Ectodermal cell (in vitro differentiated cells): Measurements from ENCODE around the gene IGSF21.

Experiments
- H3K27ac ChIP-seq: 2 replicates; pipeline ENCODE4 v1.7.0; 2013; ENCODE audit warnings: mild to moderate bottlenecking, low read depth, low read length; ENCODE audit not compliant: insufficient read depth, poor library complexity, severe bottlenecking
- H3K27me3 ChIP-seq: 2 replicates; pipeline ENCODE4 v1.7.0; 2013; ENCODE audit warnings: mild to moderate bottlenecking, low read length; ENCODE audit not compliant: insufficient read depth, control insufficient read depth, poor library complexity, severe bottlenecking
- H3K36me3 ChIP-seq: one replicate; pipeline ENCODE4 v1.7.0; 2013; ENCODE audit warnings: low read length; ENCODE audit not compliant: control insufficient read depth, insufficient read depth
- H3K4me1 ChIP-seq: one replicate; pipeline ENCODE4 v1.7.0; 2013; ENCODE audit warnings: low read length; ENCODE audit not compliant: control insufficient read depth, insufficient read depth
- H3K4me3 ChIP-seq: 2 replicates; pipeline ENCODE4 v1.7.0; 2013; ENCODE audit warnings: low read depth, low read length, control low read depth; ENCODE audit not compliant: insufficient read depth
- H3K9me3 ChIP-seq: 2 replicates; pipeline ENCODE4 v1.7.0; 2013; ENCODE audit warnings: mild to moderate bottlenecking, low read length, moderate library complexity; ENCODE audit not compliant: control insufficient read depth
- WGBS, 2 experiments: methylation state at CpG; one replicate each; pipeline ENCODE4 v1.1.7; 2013; ENCODE audit warnings: missing lambda C conversion rate in 2 of 2; 5-methylcytosine and 5-hydroxymethylcytosine counted together

Gene IGSF21

GRCh38 chr1:18245647-18246046 lies 138.0 kb downstream of the IGSF21 start:
- H3K36me3 ChIP-seq, result no peaks in the 10 kb centered on the region
- WGBS, 2 experiments, result 83 to 85% methylated on average over 1 of the region's 1 CpG
- no peak overlapping the region for H3K4me3 ChIP-seq
- no peaks in the 10 kb centered on the region for H3K9me3 ChIP-seq
- H3K27ac ChIP-seq, result no peak overlapping the region
- H3K27me3 ChIP-seq, result no peaks in the 10 kb centered on the region
- no peaks in the 10 kb centered on the region for H3K4me1 ChIP-seq

DNA sequence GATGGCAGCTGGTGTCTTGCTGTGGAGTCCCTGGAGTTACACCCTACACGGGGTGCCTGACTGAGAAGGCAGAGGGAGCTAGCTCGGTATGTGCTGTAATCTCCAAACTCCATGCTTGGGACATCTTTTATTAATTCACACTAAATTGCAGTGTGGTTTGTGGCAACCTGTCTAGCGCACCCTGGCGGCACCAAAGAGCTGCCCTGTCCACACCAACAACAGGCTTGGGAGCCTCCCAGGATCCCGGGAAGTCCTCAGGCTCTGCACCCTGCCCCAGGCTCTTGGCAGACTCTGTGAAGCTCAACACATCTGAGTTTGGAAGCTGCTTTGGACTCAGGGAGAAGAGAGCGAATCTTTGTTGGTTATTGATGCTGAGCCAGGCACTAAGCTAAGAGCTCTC lies 138.9 kb downstream of the IGSF21 start:
- 90 to 95% methylated on average over 6 of the region's 6 CpGs for WGBS, 2 experiments
- Histone ChIP-seq H3K27me3 (no peaks in the 10 kb centered on the region), H3K36me3 (no peaks in the 10 kb centered on the region), H3K27ac (no peak overlapping the region), H3K9me3 (no peaks in the 10 kb centered on the region), H3K4me1 (no peaks in the 10 kb centered on the region), H3K4me3 (no peak overlapping the region)

GRCh38 chr1:18247151-18247550 lies 139.6 kb downstream of the IGSF21 start:
- Histone ChIP-seq H3K9me3 (no peaks in the 10 kb centered on the region), H3K4me3 (no peak overlapping the region), H3K36me3 (no peaks in the 10 kb centered on the region), H3K27ac (no peak overlapping the region), H3K27me3 (no peaks in the 10 kb centered on the region), H3K4me1 (no peaks in the 10 kb centered on the region)
- 85 to 89% methylated on average over 4 of the region's 4 CpGs for WGBS, 2 experiments

- H3K4me3 ChIP-seq, result no peak overlapping the region
- WGBS, 2 experiments, result 70 to 78% methylated on average over 3 of the region's 3 CpGs
Observed at GRCh38 chr1:18249631-18250030, 142.0 kb downstream of the IGSF21 start.

GRCh38 chr1:18253093-18253492 lies 145.5 kb downstream of the IGSF21 start:
- Histone ChIP-seq H3K4me3 (no peak overlapping the region), H3K9me3 (no peaks in the 10 kb centered on the region), H3K36me3 (no peaks in the 10 kb centered on the region), H3K27ac (no peak overlapping the region), H3K4me1 (peaks cover 6% of the 10 kb centered on the region), H3K27me3 (peaks cover 1% of the 10 kb centered on the region)
- WGBS, 2 experiments, result 90 to 92% methylated on average over 4 of the region's 4 CpGs

More at GRCh38 chr1:18249631-18250030, 142.0 kb downstream of the IGSF21 start:
- Histone ChIP-seq H3K27ac (no peak overlapping the region), H3K9me3 (no peaks in the 10 kb centered on the region), H3K27me3 (no peaks in the 10 kb centered on the region), H3K36me3 (no peaks in the 10 kb centered on the region), H3K4me1 (no peaks in the 10 kb centered on the region)

GRCh38 chr1:18256282-18257235 lies 149.0 kb downstream of the IGSF21 start:
- H3K27ac ChIP-seq, result no peak overlapping the region
- H3K4me1 ChIP-seq, result peaks cover 6% of the 10 kb centered on the region
- WGBS, 2 experiments, result 44 to 45% methylated on average over 18 of the region's 18 CpGs
- peaks cover 3% of the 10 kb centered on the region for H3K27me3 ChIP-seq
- no peaks in the 10 kb centered on the region for H3K36me3 ChIP-seq
- H3K9me3 ChIP-seq, result no peaks in the 10 kb centered on the region
- no peak overlapping the region for H3K4me3 ChIP-seq

- Histone ChIP-seq H3K27ac (no peak overlapping the region), H3K4me1 (peaks cover 9% of the 10 kb centered on the region), H3K36me3 (no peaks in the 10 kb centered on the region), H3K27me3 (peaks cover 3% of the 10 kb centered on the region), H3K4me3 (no peak overlapping the region), H3K9me3 (no peaks in the 10 kb centered on the region)
- WGBS, 2 experiments, result 89 to 93% methylated on average over 3 of the region's 3 CpGs
Observed at GRCh38 chr1:18257778-18258177, 150.2 kb downstream of the IGSF21 start.

GRCh38 chr1:18261891-18262290 lies 154.3 kb downstream of the IGSF21 start:
- Histone ChIP-seq H3K36me3 (no peaks in the 10 kb centered on the region), H3K4me3 (no peak overlapping the region), H3K27ac (no peak overlapping the region), H3K27me3 (peaks cover 3% of the 10 kb centered on the region), H3K9me3 (no peaks in the 10 kb centered on the region), H3K4me1 (peaks cover 16% of the 10 kb centered on the region)
- 81 to 87% methylated on average over 4 of the region's 4 CpGs for WGBS, 2 experiments

DNA sequence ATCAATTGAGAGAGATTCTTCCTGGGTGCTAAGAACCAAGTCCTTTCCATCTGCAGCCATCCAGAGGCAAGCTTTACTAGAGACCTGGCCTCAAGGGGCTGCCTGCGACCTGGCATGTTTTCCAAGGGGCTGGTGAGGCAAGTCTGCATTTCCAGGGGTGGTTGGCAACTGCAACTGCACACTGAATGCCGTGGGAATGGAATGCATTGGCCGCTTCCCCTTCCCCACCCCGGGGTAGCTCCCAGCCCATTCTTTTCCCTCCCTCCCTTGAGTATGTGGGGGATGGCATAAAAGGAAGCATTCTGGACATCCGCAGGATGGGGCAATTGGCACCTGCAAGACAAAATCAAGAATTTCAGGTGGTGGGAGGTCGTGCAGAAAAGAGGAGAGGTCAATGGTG lies 155.1 kb downstream of the IGSF21 start:
- WGBS, 2 experiments, result 34 to 42% methylated on average over 6 of the region's 6 CpGs
- Histone ChIP-seq H3K9me3 (no peaks in the 10 kb centered on the region), H3K27me3 (peaks cover 3% of the 10 kb centered on the region), H3K27ac (no peak overlapping the region), H3K4me3 (no peak overlapping the region), H3K4me1 (peaks cover 16% of the 10 kb centered on the region), H3K36me3 (no peaks in the 10 kb centered on the region)

DNA sequence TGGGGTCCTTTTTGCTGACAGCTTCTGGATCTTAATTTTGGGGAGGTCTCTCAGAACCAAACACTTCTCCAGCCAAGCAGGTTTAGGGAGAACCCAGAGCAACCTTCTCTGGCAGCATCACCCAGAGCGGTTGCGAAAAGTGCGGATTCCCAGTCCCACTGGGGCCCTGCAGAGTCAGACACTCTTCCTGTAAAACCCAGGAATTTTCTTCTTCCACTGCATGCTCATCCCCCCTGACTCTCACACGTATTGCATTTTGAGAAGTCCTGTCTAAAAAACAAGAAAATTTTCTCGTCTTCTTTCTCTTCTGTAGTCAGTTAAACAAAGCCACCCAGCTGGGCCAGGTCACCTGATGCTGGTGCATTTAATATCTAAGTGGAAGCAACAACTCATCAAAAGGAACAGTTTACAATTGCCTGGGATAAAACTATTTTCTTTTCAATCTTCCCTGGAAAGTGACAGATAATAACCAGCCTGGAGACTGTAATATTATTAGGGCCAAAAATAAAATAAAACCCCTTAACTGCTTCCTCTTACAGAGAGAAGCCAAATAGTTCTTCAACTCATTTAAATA lies 156.0 kb downstream of the IGSF21 start:
- no peaks in the 10 kb centered on the region for H3K9me3 ChIP-seq
- H3K4me1 ChIP-seq, result peaks cover 16% of the 10 kb centered on the region
- WGBS, 2 experiments, result 60 to 69% methylated on average over 5 of the region's 5 CpGs
- H3K36me3 ChIP-seq, result no peaks in the 10 kb centered on the region
- no peaks in the 10 kb centered on the region for H3K27me3 ChIP-seq
- no peak overlapping the region for H3K27ac ChIP-seq
- H3K4me3 ChIP-seq, result no peak overlapping the region
